Tibial artery (tissue), 4 donors: ENCODE results near the gene TAOK2.

Source experiments
- DNase-seq, 2 donors: peaks; one replicate each; pipeline ENCODE4 v3.0.0-alpha.2; 2019
- H3K27ac ChIP-seq, 2 donors: fragments of 200-600 bp; sonication (generic) in 1 of 2; 1 replicate in 1 of 2; 2 replicates in 1 of 2; pipeline ENCODE4 v1.5.1; 2018 to 2019; ENCODE audit warnings: mild to moderate bottlenecking in 1 of 2
- H3K27me3 ChIP-seq, 2 donors: fragments of 200-600 bp; sonication (generic) in 1 of 2; one replicate each; pipeline versions ENCODE4 v1.5.1 to v1.6.0; 2016 to 2019
- H3K36me3 ChIP-seq, 3 donors: fragments of 200-600 bp; sonication (generic) in 2 of 3; one replicate each; pipeline ENCODE4 v1.5.1; 2016 to 2019; ENCODE audit warnings: mild to moderate bottlenecking in 2 of 3
- H3K4me1 ChIP-seq, 4 donors: fragments of 200-600 bp; sonication (generic) in 2 of 4; 1 replicate in 3 of 4; 2 replicates in 1 of 4; pipeline ENCODE4 v1.5.1; 2016 to 2019
- H3K4me3 ChIP-seq, 2 donors: fragments of 200-600 bp; sonication (generic) in 1 of 2; 1 replicate in 1 of 2; 2 replicates in 1 of 2; pipeline ENCODE4 v1.5.1; 2018 to 2019; ENCODE audit warnings: mild to moderate bottlenecking in 2 of 2
- H3K9me3 ChIP-seq, 3 donors: fragments of 200-600 bp; sonication (generic) in 1 of 3; one replicate each; pipeline ENCODE4 v1.5.1; 2016 to 2019
- intact Hi-C: fragments of 100-400 bp; cut with DNase I; formaldehyde crosslinking; loops from one replicate; pipeline ENCODE4 v1.15.0; 2023; ENCODE audit warnings: low total_unique reads
- TF ChIP-seq, protein P1 (sequence below), 2 experiments: fragments of 200-600 bp in 1 of 2; fragments of 450-650 bp in 1 of 2; IDR thresholded peaks; one replicate each; pipeline ENCODE4 v1.5.1; 2017 to 2019; ENCODE audit warnings: antibody characterized with exemption in 2 of 2, mild to moderate bottlenecking in 1 of 2, moderate library complexity in 1 of 2

Gene TAOK2

DNA sequence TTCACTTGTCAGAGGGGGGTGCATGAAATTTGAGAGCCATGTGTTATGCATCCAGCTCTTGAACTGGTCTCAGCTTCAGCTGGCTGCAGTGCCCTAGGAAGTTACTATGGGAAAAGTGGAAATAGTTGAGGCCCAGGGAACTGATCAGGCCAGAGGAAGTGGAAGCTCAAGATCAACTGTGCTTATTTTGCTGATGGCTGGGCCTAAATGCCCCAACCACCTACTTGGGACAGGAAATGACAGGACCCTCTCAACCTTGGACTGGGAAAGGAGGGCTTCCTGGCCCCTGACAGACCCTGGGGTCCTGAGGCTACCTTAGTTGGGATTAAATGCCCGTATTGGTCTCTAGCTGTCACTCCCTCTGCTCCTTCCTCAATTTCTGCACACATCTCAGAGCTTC lies 1.2 kb upstream of the TAOK2 start:
- TF ChIP-seq, protein P1, sequence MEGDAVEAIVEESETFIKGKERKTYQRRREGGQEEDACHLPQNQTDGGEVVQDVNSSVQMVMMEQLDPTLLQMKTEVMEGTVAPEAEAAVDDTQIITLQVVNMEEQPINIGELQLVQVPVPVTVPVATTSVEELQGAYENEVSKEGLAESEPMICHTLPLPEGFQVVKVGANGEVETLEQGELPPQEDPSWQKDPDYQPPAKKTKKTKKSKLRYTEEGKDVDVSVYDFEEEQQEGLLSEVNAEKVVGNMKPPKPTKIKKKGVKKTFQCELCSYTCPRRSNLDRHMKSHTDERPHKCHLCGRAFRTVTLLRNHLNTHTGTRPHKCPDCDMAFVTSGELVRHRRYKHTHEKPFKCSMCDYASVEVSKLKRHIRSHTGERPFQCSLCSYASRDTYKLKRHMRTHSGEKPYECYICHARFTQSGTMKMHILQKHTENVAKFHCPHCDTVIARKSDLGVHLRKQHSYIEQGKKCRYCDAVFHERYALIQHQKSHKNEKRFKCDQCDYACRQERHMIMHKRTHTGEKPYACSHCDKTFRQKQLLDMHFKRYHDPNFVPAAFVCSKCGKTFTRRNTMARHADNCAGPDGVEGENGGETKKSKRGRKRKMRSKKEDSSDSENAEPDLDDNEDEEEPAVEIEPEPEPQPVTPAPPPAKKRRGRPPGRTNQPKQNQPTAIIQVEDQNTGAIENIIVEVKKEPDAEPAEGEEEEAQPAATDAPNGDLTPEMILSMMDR (IDR thresholded peaks at IDR 0.05): no peak
- Histone ChIP-seq H3K4me3 (no peak overlapping the region), H3K36me3 (peaks cover 17 to 40% (median 26%) of the 10 kb centered on the region in 3 donors), H3K27ac (peak overlapping the region in 1 of 2 donors; percentile 86), H3K27me3 (no peaks in the 10 kb centered on the region), H3K4me1 (peaks cover 0 to 39% (median 28%) of the 10 kb centered on the region in 4 donors), H3K9me3 (no peaks in the 10 kb centered on the region)
- intact Hi-C loops: no loop called here
- DNase-seq: peak in 1 of 2 donors; percentile 25

DNA sequence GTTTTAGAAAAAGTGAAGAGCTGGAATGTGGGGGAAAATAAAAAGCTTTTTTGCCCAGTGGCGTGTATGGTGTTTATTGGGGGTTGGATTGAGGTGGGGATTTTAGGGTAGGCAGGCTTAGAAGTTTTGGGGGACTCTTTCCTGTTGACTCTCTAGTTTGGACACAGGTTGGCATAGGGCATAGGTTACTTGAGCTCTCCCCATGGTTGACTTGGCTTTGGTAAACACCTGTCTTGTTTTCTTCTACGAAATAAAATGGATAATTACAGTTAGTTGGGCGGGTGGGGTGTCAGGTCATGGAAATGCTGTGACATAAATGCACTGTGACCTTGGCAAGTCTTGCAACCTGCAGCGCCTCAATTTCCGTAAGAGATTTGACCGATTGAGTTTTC lies 680 bp upstream of the TAOK2 start:
- Histone ChIP-seq H3K4me1 (peaks cover 0 to 40% (median 28%) of the 10 kb centered on the region in 4 donors), H3K27me3 (no peaks in the 10 kb centered on the region), H3K36me3 (peaks cover 14 to 40% (median 27%) of the 10 kb centered on the region in 3 donors), H3K4me3 (peak overlapping the region; percentile 70 to 90), H3K9me3 (no peaks in the 10 kb centered on the region), H3K27ac (peak overlapping the region; percentile 86 to 88)
- no peak for DNase-seq
- intact Hi-C loops: no loop called here
- TF ChIP-seq, protein P1 (IDR thresholded peaks at IDR 0.05): no peak

DNA sequence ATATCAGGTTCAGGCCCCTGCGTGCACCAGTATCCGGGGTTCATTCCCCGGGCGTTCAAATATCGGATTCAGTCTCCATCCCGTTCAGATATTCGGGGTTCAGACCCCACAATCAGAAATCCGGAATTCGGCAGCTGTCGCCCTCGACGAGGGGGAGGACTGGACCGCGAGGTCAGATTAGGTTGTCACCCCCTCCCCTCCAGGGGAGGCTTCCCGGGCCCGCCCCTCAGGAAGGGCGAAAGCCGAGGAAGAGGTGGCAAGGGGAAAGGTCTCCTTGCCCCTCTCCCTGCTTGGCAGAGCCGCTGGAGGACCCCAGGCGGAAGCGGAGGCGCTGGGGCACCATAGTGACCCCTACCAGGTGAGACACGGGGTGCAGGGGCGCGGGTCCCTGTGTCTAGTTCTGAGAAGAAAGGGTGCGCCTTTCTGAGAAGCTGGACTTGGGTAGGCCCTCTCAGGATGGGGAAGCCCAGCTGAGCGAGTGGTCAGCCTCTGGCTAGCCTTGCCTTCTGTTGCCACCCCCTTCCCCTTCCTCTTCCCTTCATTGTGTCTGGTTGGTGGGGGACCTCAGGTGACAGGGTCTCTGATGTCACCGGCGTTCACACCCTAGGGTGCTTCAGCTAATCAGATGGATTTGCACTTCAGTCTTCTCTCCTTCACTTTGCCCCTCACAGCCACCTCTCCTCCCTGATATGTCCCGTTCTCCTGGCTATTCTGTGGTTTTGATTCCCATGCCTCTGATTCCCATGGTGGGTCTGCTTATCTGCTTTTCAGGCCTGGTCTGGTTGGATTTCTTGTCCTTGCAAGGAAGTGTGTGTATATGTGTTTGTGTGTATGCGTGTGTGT lies 844 bp downstream of the TAOK2 start:
- peak overlapping the region; percentile 86 to 88 for H3K27ac ChIP-seq
- TF ChIP-seq, protein P1 (IDR thresholded peaks at IDR 0.05): no peak
- H3K4me3 ChIP-seq: peak overlapping the region; percentile 70 to 90
- H3K36me3 ChIP-seq: peaks cover 14 to 40% (median 31%) of the 10 kb centered on the region in 3 donors
- intact Hi-C loops: no loop called here
- H3K9me3 ChIP-seq: no peaks in the 10 kb centered on the region
- H3K4me1 ChIP-seq: peaks cover 0 to 40% (median 28%) of the 10 kb centered on the region in 4 donors
- peak in 1 of 2 donors; percentile 24 for DNase-seq
- no peaks in the 10 kb centered on the region for H3K27me3 ChIP-seq

DNA sequence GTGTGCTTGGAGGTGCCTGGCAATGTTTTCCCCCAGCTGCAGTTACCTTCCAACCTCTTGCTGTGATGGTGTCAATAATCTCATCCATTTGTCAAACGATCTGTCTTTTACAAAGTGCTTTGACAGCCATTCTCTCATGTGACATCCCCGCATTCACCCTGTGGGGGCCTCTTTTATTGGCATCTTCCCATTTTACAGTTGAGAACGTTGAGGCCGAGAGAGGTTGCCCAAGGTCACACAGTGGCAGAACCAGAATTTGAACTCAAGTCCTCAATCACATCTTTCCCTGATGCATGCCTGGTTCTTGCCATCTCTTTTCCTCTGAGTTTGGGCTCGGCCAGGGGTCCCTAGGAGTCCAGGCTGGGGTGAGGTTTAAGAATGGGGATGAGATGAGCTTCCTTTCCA lies 1.5 kb downstream of the TAOK2 start:
- TF ChIP-seq, protein P1 (IDR thresholded peaks at IDR 0.05): no peak
- no peak for DNase-seq
- peak overlapping the region in 1 of 2 donors; percentile 86 for H3K27ac ChIP-seq
- H3K4me1 ChIP-seq: peaks cover 0 to 40% (median 28%) of the 10 kb centered on the region in 4 donors
- H3K4me3 ChIP-seq: peak overlapping the region; percentile 70 to 90
- H3K9me3 ChIP-seq: no peaks in the 10 kb centered on the region
- H3K36me3 ChIP-seq: peaks cover 20 to 40% (median 31%) of the 10 kb centered on the region in 3 donors
- no peaks in the 10 kb centered on the region for H3K27me3 ChIP-seq
- intact Hi-C loops: no loop called here

DNA sequence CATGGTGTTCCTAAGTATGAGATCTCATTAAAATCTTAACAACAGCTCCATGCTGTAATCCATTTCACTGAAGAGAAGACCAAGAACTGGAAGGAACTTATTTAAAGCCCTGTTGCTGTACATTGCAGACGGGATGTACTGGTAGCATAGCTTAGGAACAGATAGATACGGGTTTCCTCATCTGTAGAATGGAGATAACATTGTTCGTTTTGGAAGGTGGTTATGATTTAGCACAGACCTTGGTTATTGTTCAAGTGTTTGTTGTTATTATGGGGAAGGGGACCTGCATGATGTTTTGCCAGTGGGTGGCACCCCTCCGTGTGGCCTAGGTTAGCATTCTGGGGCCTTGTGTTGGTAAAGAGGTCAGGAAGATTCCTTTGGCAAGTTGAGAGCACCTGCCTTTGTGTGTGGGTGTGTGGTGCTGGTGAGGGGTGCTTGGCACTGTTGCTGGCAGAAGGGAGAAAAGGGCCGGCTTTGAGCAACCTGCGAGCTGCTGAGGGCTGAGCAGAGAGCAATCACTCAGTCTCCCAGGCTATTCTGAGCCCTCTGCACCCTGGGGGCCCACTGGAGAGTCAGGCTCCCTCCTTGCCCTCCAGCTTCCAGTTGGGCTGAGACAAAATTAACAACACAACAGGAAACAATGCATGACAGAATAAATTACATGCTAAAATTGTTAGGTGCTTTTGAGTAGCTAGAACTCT lies 2.3 kb downstream of the TAOK2 start:
- H3K27me3 ChIP-seq: no peaks in the 10 kb centered on the region
- peak overlapping the region in 1 of 2 donors; percentile 86 for H3K27ac ChIP-seq
- intact Hi-C loops: no loop called here
- TF ChIP-seq, protein P1 (IDR thresholded peaks at IDR 0.05): no peak
- H3K4me3 ChIP-seq: peak overlapping the region; percentile 70 to 90
- H3K4me1 ChIP-seq: peaks cover 0 to 40% (median 28%) of the 10 kb centered on the region in 4 donors
- no peaks in the 10 kb centered on the region for H3K9me3 ChIP-seq
- H3K36me3 ChIP-seq: peaks cover 26 to 42% (median 33%) of the 10 kb centered on the region in 3 donors
- no peak for DNase-seq
